GM23248 (cell line): Measurements from ENCODE around the gene AURKA. TPM values are rescaled to one million over a fixed set of nuclear protein-coding genes. Genes with fewer than 3 reads are reported as not detected.

Experiments used
- DNase-seq: peaks from one replicate; pipeline ENCODE4 v3.0.0-alpha.2; 2015
- H2AFZ ChIP-seq: fragments of 200-600 bp; sonication (generic); 2 replicates; pipeline ENCODE4 v1.6.1; 2016; ENCODE audit warnings: antibody characterized with exemption
- H3F3A ChIP-seq: fragments of 200-600 bp; sonication (generic); 2 replicates; pipeline ENCODE4 v1.6.1; 2016; ENCODE audit warnings: mild to moderate bottlenecking, antibody characterized with exemption, mixed run types; ENCODE audit not compliant: insufficient read depth
- H3K27ac ChIP-seq: fragments of 200-600 bp; sonication (generic); 2 replicates; pipeline ENCODE4 v1.5.1; 2016; ENCODE audit warnings: mild to moderate bottlenecking
- H3K27me3 ChIP-seq: fragments of 200-600 bp; sonication (generic); replicated peaks from 2 replicates; pipeline ENCODE4 v1.6.1; 2016; ENCODE audit warnings: mild to moderate bottlenecking; ENCODE audit not compliant: insufficient read depth
- H3K36me3 ChIP-seq: fragments of 200-600 bp; sonication (generic); 2 replicates; pipeline ENCODE4 v1.6.1; 2016; ENCODE audit warnings: low read depth, mild to moderate bottlenecking
- H3K4me1 ChIP-seq: fragments of 200-600 bp; sonication (generic); 2 replicates; pipeline ENCODE4 v1.6.1; 2016; ENCODE audit warnings: mild to moderate bottlenecking; ENCODE audit not compliant: insufficient read depth
- H3K4me2 ChIP-seq: fragments of 200-600 bp; sonication (generic); one replicate; pipeline ENCODE4 v1.6.1; 2016; ENCODE audit warnings: mild to moderate bottlenecking; ENCODE audit not compliant: unreplicated experiment
- H3K4me3 ChIP-seq: fragments of 200-600 bp; sonication (generic); 2 replicates; pipeline ENCODE4 v1.5.1; 2016; ENCODE audit warnings: mild to moderate bottlenecking
- H3K79me2 ChIP-seq: fragments of 200-600 bp; sonication (generic); 2 replicates; pipeline ENCODE4 v1.6.1; 2016; ENCODE audit warnings: mild to moderate bottlenecking; ENCODE audit not compliant: insufficient read depth
- H3K9ac ChIP-seq: fragments of 200-600 bp; sonication (generic); 2 replicates; pipeline ENCODE4 v1.6.1; 2016; ENCODE audit warnings: mild to moderate bottlenecking
- H3K9me2 ChIP-seq: fragments of 200-600 bp; sonication (generic); 2 replicates; pipeline ENCODE4 v1.6.1; 2016; ENCODE audit warnings: mixed run types, mild to moderate bottlenecking, moderate library complexity; ENCODE audit not compliant: insufficient read depth
- H3K9me3 ChIP-seq: fragments of 200-600 bp; sonication (generic); one replicate; pipeline ENCODE4 v1.6.1; 2017; ENCODE audit warnings: low read depth
- H4K20me1 ChIP-seq: fragments of 200-600 bp; sonication (generic); 2 replicates; pipeline ENCODE4 v1.6.0; 2016; ENCODE audit not compliant: insufficient read depth
- EZH2 ChIP-seq: fragments of 200-600 bp; sonication (generic); IDR thresholded peaks from 2 replicates; pipeline ENCODE4 v1.6.1; 2018; ENCODE audit warnings: antibody characterized with exemption, mild to moderate bottlenecking; ENCODE audit not compliant: insufficient read depth, poor library complexity, severe bottlenecking
- EZH2phosphoT487 ChIP-seq: fragments of 200-600 bp; sonication (generic); IDR thresholded peaks from 2 replicates; pipeline ENCODE4 v1.6.1; 2018; ENCODE audit warnings: antibody characterized with exemption, moderate library complexity, mild to moderate bottlenecking, low read depth; ENCODE audit not compliant: insufficient read depth
- WGBS, 2 experiments: methylation state at CpG; one replicate each; pipeline ENCODE4 v1.1.6; 2015 to 2017; ENCODE audit warnings: low lambda C conversion rate in 2 of 2, low coverage in 1 of 2; ENCODE audit errors: missing lambda C conversion rate in 2 of 2; 5-methylcytosine and 5-hydroxymethylcytosine counted together
- in situ Hi-C: fragments of 300-500 bp; cut with MboI; formaldehyde crosslinking; loops from 2 replicates; pipeline ENCODE4 v1.15.0; 2020
- polyA plus RNA-seq: library from polyadenylated mRNA; unstranded; fragments of >200 nt; fragmentation: Nextera tagmentation; extraction: Ambion mirVana; gene quantifications from 2 replicates; pipeline ENCODE4 v1.2.1, GENCODE V29; 2016
- total RNA-seq: library from RNA; depleted of rRNA; stranded (reverse); fragments of >200 nt; shearing (Covaris generic); gene quantifications from 2 replicates; pipeline ENCODE4 v1.2.3, GENCODE V29; 2014

AURKA gene
- total and polyA plus RNA-seq, 2 experiments from 2014 or later = 70.8 to 88.5 TPM

GRCh38 chr20:56350842-56351241 lies 41.2 kb downstream of the AURKA start:
- 0 out of 2 replicates have a peak overlapping the region, but pooled peaks have one; percentile 1 for H2AFZ ChIP-seq
- H3K27me3 ChIP-seq = no peaks in the 10 kb centered on the region
- H3K9me3 ChIP-seq = no peaks in the 10 kb centered on the region
- no peak for TF ChIP-seq EZH2phosphoT487
- TF ChIP-seq EZH2 = no peak
- no peaks in the 10 kb centered on the region for H3K9me2 ChIP-seq
- WGBS, 2 experiments = 4 to 6% methylated on average over 2 of the region's 2 CpGs
- H3K36me3 ChIP-seq = no peaks in the 10 kb centered on the region
- H3K27ac ChIP-seq = peak overlapping the region; percentile 40
- no peak overlapping the region for H3K9ac ChIP-seq
- DNase-seq = peak; percentile 75
- peaks cover 25% of the 10 kb centered on the region for H3F3A ChIP-seq
- H3K4me3 ChIP-seq = no peak overlapping the region
- H4K20me1 ChIP-seq = no peaks in the 10 kb centered on the region
- peak overlapping the region; percentile 35 for H3K4me2 ChIP-seq
- no peaks in the 10 kb centered on the region for H3K79me2 ChIP-seq
- in situ Hi-C loops = no loop called here
- H3K4me1 ChIP-seq = peaks cover 34% of the 10 kb centered on the region

- Histone ChIP-seq H3K4me3 (no peak overlapping the region), H3K27me3 (no peaks in the 10 kb centered on the region), H3K9me3 (no peaks in the 10 kb centered on the region), H4K20me1 (no peaks in the 10 kb centered on the region), H3K4me2 (no peak overlapping the region), H2AFZ (peak overlapping the region; percentile 32; the same call in 1 of the 2 replicates), H3K9me2 (no peaks in the 10 kb centered on the region), H3K4me1 (peaks cover 34% of the 10 kb centered on the region), H3K79me2 (no peaks in the 10 kb centered on the region), H3K9ac (no peak overlapping the region), H3K36me3 (no peaks in the 10 kb centered on the region), H3K27ac (no peak overlapping the region), H3F3A (peaks cover 25% of the 10 kb centered on the region)
- in situ Hi-C loops = no loop called here
- 12 to 14% methylated on average over 3 of the region's 3 CpGs for WGBS, 2 experiments
- TF ChIP-seq EZH2 (no peak), EZH2phosphoT487 (no peak)
- no peak for DNase-seq
Measured at GRCh38 chr20:56348746-56349145, 43.3 kb downstream of the AURKA start.

GRCh38 chr20:56348305-56348693 lies 43.7 kb downstream of the AURKA start:
- H3K9ac ChIP-seq = no peak overlapping the region
- no peaks in the 10 kb centered on the region for H3K9me2 ChIP-seq
- no peak overlapping the region for H3K27ac ChIP-seq
- no peak overlapping the region for H3K4me3 ChIP-seq
- H3K4me1 ChIP-seq = peaks cover 34% of the 10 kb centered on the region
- no peaks in the 10 kb centered on the region for H3K79me2 ChIP-seq
- DNase-seq = no peak
- 0 out of 2 replicates have a peak, but pooled peaks cover 4% of the 10 kb centered on the region for H3K27me3 ChIP-seq
- H4K20me1 ChIP-seq = no peaks in the 10 kb centered on the region
- TF ChIP-seq EZH2 = no peak
- no peak for TF ChIP-seq EZH2phosphoT487
- H3K9me3 ChIP-seq = no peaks in the 10 kb centered on the region
- in situ Hi-C loops = no loop called here
- H3K36me3 ChIP-seq = no peaks in the 10 kb centered on the region
- H2AFZ ChIP-seq = peak overlapping the region; percentile 32; the same call in 1 of the 2 replicates
- whole genome bisulfite sequencing, 2 experiments = 56 to 60% methylated on average over 5 of the region's 5 CpGs
- peaks cover 25% of the 10 kb centered on the region for H3F3A ChIP-seq
- no peak overlapping the region for H3K4me2 ChIP-seq

- in situ Hi-C loops = no loop called here
- Histone ChIP-seq H3K4me1 (peaks cover 30% of the 10 kb centered on the region), H3K4me3 (no peak overlapping the region), H3K27me3 (peaks cover 7% of the 10 kb centered on the region; the same call in 1 of the 2 replicates), H3K9me3 (no peaks in the 10 kb centered on the region), H3K27ac (no peak overlapping the region), H3K4me2 (no peak overlapping the region), H3K36me3 (no peaks in the 10 kb centered on the region), H4K20me1 (no peaks in the 10 kb centered on the region), H2AFZ (no peak overlapping the region), H3K79me2 (no peaks in the 10 kb centered on the region), H3F3A (peaks cover 25% of the 10 kb centered on the region), H3K9me2 (no peaks in the 10 kb centered on the region), H3K9ac (no peak overlapping the region)
- WGBS, 2 experiments = 61 to 64% methylated on average over 13 of the region's 13 CpGs
- no peak for DNase-seq
- TF ChIP-seq EZH2 (no peak), EZH2phosphoT487 (no peak)
Measured at GRCh38 chr20:56347628-56348304, 44.2 kb downstream of the AURKA start.
